GM19468 (cell line): ENCODE measurements around the gene EPHB1.

ENCODE experiments used
- ATAC-seq: cut with Tn5 transposase; IDR thresholded peaks from one replicate; pipeline ENCODE4 v1.9.1; 2021; ENCODE audit warnings: mild to moderate bottlenecking, moderate library complexity, moderate number of reproducible peaks; ENCODE audit not compliant: unreplicated experiment; ENCODE audit errors: extremely low read depth

EPHB1 gene

GRCh38 chr3:134900482-134900881 is 105.4 kb downstream of the EPHB1 start:
- no peak for ATAC-seq

- no peak for ATAC-seq
Measured at GRCh38 chr3:134901461-134901860, 106.4 kb downstream of the EPHB1 start.

GRCh38 chr3:134903837-134904236 is 108.8 kb downstream of the EPHB1 start:
- ATAC-seq: no peak

- ATAC-seq: peak; percentile 75
Measured at GRCh38 chr3:134904241-134904771, 109.2 kb downstream of the EPHB1 start.

- no peak for ATAC-seq
Measured at GRCh38 chr3:134904776-134905646, 110.0 kb downstream of the EPHB1 start.

- no peak for ATAC-seq
Measured at GRCh38 chr3:134905647-134905935, 110.5 kb downstream of the EPHB1 start.

GRCh38 chr3:134908271-134908670 is 113.2 kb downstream of the EPHB1 start:
- ATAC-seq: no peak

- ATAC-seq: no peak
Measured at GRCh38 chr3:134910026-134910425, 115.0 kb downstream of the EPHB1 start.

GRCh38 chr3:134911586-134912548 is 116.8 kb downstream of the EPHB1 start:
- no peak for ATAC-seq

- no peak for ATAC-seq
Measured at GRCh38 chr3:134916276-134916961, 121.4 kb downstream of the EPHB1 start.

GRCh38 chr3:134917631-134918030 is 122.6 kb downstream of the EPHB1 start:
- no peak for ATAC-seq

- ATAC-seq: peak; percentile 87
Measured at GRCh38 chr3:134918441-134918840, 123.4 kb downstream of the EPHB1 start.

- no peak for ATAC-seq
Measured at GRCh38 chr3:134922101-134922500, 127.0 kb downstream of the EPHB1 start.

- no peak for ATAC-seq
Measured at GRCh38 chr3:134922866-134923265, 127.8 kb downstream of the EPHB1 start.

GRCh38 chr3:134923286-134923685 is 128.2 kb downstream of the EPHB1 start:
- ATAC-seq: no peak

- ATAC-seq: no peak
Measured at GRCh38 chr3:134927599-134927998, 132.5 kb downstream of the EPHB1 start.

GRCh38 chr3:134928392-134928791 is 133.3 kb downstream of the EPHB1 start:
- no peak for ATAC-seq

GRCh38 chr3:134928819-134929218 is 133.8 kb downstream of the EPHB1 start:
- ATAC-seq: no peak

GRCh38 chr3:134929976-134930375 is 134.9 kb downstream of the EPHB1 start:
- no peak for ATAC-seq

GRCh38 chr3:134931045-134931785 is 136.2 kb downstream of the EPHB1 start:
- no peak for ATAC-seq
